GM13977 (cell line): ENCODE measurements around the gene RPP30.

ENCODE experiments used
- DNase-seq: peaks from one replicate; pipeline ENCODE4 v3.0.0; 2012; ENCODE audit warnings: low spot score
- in situ Hi-C: fragments of 300-500 bp; cut with MboI; formaldehyde crosslinking; loops from one replicate; pipeline ENCODE4 v1.12.0; 2022; ENCODE audit warnings: low sequenced_read_pairs, low pct_unique_long_range_greater_than_20kb, mixed read lengths, inconsistent platforms; ENCODE audit not compliant: unreplicated experiment
- TF ChIP-seq, protein P1 (sequence below): IDR thresholded peaks from 2 replicates; pipeline ENCODE4 v1.5.1; 2012; ENCODE audit warnings: mild to moderate bottlenecking, control low read depth; ENCODE audit not compliant: insufficient read depth; ENCODE audit errors: extremely low read depth, missing control alignments

RPP30 gene

DNA sequence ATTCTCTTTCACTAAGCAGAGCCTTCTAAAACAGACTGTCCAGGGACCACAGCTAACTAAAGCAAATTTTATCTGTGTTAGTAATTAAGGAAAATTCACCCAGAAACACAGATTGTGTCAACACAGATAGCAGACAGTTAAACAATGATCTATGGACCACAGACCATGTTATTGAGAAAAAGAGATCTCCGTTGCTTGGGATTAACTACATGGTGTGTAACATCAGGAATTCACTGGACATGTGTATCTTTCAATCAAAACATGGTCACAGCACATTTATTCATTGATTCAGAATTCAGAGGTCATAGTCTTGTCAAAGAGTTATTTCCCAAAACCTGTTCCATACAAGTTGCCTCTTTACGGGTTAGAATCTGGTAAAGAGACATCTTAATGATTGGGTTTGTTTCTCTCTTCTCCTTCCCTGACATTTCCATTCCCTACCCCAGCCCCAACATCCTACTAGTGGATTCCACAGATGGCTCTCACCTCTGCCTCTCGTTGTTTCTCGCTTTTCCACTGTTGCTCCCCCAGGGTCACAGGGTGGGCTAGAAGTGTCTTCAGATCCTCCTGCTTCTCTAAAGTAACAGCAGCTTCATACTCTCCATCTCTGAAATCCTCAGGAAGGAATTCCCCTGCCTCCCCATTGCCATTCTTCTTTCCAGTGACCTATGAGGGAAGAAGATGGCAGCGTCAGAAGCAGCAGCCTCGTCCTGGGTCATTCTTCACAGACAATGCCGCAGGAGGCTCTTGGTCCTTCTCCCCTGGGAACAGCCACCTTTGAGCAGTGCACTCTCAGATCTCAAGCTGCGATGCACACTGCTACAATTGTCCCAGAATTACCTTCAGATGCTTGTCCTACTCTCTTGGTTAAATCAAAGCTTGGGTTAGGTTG lies 48.2 kb downstream of the RPP30 start:
- TF ChIP-seq, protein P1, sequence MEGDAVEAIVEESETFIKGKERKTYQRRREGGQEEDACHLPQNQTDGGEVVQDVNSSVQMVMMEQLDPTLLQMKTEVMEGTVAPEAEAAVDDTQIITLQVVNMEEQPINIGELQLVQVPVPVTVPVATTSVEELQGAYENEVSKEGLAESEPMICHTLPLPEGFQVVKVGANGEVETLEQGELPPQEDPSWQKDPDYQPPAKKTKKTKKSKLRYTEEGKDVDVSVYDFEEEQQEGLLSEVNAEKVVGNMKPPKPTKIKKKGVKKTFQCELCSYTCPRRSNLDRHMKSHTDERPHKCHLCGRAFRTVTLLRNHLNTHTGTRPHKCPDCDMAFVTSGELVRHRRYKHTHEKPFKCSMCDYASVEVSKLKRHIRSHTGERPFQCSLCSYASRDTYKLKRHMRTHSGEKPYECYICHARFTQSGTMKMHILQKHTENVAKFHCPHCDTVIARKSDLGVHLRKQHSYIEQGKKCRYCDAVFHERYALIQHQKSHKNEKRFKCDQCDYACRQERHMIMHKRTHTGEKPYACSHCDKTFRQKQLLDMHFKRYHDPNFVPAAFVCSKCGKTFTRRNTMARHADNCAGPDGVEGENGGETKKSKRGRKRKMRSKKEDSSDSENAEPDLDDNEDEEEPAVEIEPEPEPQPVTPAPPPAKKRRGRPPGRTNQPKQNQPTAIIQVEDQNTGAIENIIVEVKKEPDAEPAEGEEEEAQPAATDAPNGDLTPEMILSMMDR: no peak
- in situ Hi-C loops: loop anchor here (10.0 kb wide), 1 partner anchor 335 kb away; no protein-coding TSS in a partner anchor
- DNase-seq: no peak

DNA sequence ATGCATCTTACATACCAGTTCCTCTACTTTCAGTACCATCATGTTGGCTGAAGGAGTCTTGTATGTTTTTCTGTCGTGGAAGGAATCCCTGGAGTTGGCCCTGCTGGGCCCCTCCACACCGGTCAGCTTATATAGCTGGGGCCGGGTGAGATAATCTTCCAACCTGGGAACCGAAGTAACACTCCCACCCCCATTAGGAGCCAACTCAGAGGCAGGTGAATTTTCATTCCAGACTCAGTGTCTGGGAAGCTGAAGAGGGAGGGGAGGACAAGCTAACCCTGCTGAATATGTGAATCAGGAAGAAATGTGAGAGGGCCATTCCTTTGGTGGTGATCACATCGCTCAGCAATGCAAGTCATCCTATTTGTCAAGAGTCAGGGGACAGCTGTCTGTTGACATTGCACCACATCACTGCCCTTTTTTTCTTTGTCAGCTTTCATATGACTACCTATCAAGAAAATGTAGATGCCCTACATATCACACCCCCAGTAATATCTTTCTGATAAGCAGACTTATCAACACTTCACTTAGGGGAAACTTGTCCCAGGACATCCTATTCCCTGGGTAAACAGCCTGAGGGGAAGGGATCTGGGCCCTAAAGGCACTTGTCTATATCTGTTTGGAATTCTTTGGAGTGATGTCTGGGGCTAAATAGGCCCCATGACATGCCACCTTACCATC lies 49.4 kb downstream of the RPP30 start, which contains the start of gene ANKRD1:
TSS of gene ANKRD1 (minus strand) at position 102 of the 681 bp plus-strand sequence. CDS start at position 42, 60 bp downstream.
- TF ChIP-seq, protein P1: no peak
- no peak for DNase-seq
- in situ Hi-C loops: no loop called here

DNA sequence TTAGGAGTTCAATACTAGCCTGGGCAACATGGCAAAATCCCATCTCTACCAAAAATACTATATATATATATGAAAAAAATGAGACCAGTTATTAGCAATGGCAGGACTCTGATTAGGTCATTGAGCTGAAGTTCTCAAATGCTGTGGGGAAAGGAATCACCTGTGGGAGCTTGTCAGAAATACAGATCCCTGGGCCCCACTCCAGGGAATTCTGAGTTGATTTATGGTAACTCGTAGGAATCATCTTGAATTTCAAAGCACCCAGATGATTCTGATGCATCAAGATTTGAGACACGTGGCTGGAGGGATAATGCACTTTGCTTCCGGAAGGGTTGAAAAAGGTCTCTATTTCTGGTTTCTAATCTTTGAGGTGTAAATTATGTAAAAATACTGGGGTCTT lies 50.1 kb downstream of the RPP30 start:
- in situ Hi-C loops: no loop called here
- TF ChIP-seq, protein P1: no peak
- no peak for DNase-seq

DNA sequence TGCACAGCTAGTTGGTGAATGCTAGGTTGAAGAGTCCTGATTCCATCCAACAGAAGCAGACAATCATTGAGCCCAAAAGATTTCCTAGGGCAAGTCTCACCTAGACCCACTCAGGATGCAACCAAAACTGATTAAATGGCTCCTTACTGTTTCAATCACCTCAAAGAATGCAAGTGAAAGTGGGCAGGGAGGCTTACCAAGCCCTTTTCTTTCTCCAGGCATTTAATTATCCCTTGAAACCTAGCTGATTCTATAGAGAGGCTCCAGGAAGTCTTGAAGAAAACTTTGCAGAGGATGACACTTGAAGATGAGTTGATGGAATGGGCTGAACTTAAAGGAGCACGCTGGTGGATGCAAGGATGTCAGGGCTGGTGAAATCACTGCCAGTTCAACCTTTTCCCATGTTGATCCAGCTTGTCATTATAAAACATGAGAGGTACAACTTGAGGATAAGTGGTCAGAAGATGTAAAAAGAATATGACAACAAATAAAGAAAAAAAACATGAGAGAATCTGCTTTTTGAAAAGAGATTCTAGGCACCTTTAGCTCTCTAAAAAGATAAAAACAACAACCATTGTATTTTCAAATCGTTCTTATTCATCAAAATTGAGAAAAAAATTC lies 51.4 kb downstream of the RPP30 start:
- DNase-seq: no peak
- TF ChIP-seq, protein P1: no peak
- in situ Hi-C loops: no loop called here

DNA sequence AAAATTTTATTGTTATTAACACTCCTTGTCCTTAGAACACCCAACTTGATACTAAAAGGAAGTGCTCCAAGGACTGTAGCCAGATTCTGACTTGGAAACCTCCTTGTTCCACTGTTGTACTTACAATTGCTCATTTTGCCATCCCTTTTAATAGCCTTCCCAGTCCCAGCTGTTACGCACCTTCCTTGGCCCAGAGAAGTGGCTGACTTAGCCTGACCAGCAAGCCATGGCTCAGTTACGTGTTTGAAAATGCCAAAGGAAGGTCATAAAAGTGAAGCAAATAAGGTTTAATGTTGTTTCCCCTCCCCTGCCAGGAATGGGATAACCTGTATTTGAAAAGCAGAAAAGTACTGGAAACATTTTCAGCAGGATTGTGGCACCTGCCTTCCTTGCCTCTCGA lies 52.8 kb downstream of the RPP30 start:
- in situ Hi-C loops: no loop called here
- no peak for DNase-seq
- TF ChIP-seq, protein P1: no peak

DNA sequence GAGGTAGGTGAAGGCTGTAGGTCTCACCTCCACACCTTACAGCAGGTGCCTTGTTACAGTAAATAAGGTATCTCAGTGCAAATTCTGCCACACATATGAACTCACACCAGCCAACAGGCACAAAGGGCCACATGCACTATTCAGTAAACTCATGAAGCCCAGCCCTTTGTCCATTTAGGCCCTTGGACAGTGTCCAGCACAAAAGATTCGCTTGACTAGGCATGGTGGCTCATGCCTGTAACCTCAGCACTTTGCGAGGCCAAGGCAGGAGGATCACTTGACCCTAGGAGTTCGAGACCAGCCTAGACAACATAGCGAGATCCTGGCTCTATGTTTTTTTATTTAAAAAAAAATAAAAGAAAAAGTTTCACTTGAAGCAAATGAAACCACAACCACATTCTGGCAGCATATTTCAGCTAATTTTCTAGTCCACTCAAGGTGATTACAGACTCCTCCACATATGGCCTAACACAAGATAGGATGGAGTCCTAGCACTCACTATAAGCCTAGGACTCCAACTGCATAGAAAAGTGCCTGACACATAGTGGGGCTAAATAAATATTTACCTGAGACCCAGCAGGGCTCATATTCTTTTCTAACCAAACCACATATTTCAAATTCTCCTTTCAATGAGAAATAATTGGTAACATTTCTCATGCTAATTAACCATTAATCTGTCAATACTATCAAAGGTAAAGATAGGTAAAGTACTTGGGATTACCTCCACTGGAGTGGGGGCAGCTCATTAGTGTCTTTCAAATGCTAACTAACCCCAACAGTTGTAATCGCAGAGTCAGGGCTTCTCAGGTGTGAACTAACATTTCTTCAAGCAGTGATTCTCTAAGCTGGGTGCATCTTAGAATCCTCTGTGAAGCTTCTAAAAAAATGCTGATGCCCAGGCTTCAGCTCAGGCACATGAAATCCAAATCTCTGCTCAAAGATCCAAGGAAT lies 53.6 kb downstream of the RPP30 start:
- TF ChIP-seq, protein P1: no peak
- in situ Hi-C loops: no loop called here
- no peak for DNase-seq
